Gastrocnemius medialis (tissue), 4 donors: ENCODE results near the gene CACUL1. TPM values are rescaled to one million over a fixed set of nuclear protein-coding genes. Genes with fewer than 3 reads are reported as not detected.

Experiments used
- ATAC-seq, 2 donors: fragments of 150-250 bp; one replicate each; pipeline ENCODE4 v1.9.1; 2016
- DNase-seq, 2 donors: peaks; one replicate each; pipeline ENCODE4 v3.0.0-alpha.2; 2019
- H3K27ac ChIP-seq, 4 donors: fragments of 200-600 bp; sonication (generic); 1 replicate in 1 of 4; 2 replicates in 3 of 4; pipeline ENCODE4 v1.5.1; 2016 to 2018; ENCODE audit warnings: mild to moderate bottlenecking in 2 of 4, moderate library complexity in 1 of 4
- H3K27me3 ChIP-seq, 3 donors: fragments of 200-600 bp; sonication (generic) in 2 of 3; 1 replicate in 1 of 3; 2 replicates in 2 of 3; pipeline versions ENCODE4 v1.5.1 to v1.6.0; 2016 to 2019; ENCODE audit warnings: mild to moderate bottlenecking in 1 of 3, moderate library complexity in 1 of 3
- H3K36me3 ChIP-seq, 2 donors: fragments of 200-600 bp; sonication (generic) in 1 of 2; one replicate each; pipeline ENCODE4 v1.5.1; 2017 to 2018
- H3K4me1 ChIP-seq, 2 donors: fragments of 200-600 bp; sonication (generic) in 1 of 2; one replicate each; pipeline ENCODE4 v1.5.1; 2016 to 2017; ENCODE audit warnings: mild to moderate bottlenecking in 2 of 2
- H3K4me3 ChIP-seq, 4 donors: fragments of 200-600 bp; sonication (generic) in 3 of 4; 1 replicate in 1 of 4; 2 replicates in 3 of 4; pipeline ENCODE4 v1.5.1; 2016 to 2019; ENCODE audit warnings: mild to moderate bottlenecking in 2 of 4
- H3K9me3 ChIP-seq, 3 donors: fragments of 200-600 bp; sonication (generic) in 2 of 3; 1 replicate in 1 of 3; 2 replicates in 2 of 3; pipeline ENCODE4 v1.5.1; 2016 to 2019
- POLR2A ChIP-seq, 2 donors: fragments of 450-650 bp; IDR thresholded peaks; one replicate each; pipeline ENCODE4 v1.6.1; 2017; ENCODE audit warnings: antibody characterized with exemption in 2 of 2, mild to moderate bottlenecking in 2 of 2, moderate library complexity in 2 of 2
- in situ Hi-C, 4 donors: fragments of 200-750 bp; cut with MboI; loops; one replicate each; pipeline versions ENCODE4 v1.15.0 to v1.8.0; 2017; ENCODE audit warnings: low sequenced_read_pairs in 4 of 4
- intact Hi-C: fragments of 100-400 bp; cut with DNase I; formaldehyde crosslinking; loops from one replicate; pipeline ENCODE4 v1.15.1; 2023; ENCODE audit warnings: low total_unique reads
- total RNA-seq, 4 donors: library from RNA; depleted of rRNA; stranded (reverse); fragments of >200 nt; gene quantifications; one replicate each; pipeline versions ENCODE4 v1.1.0 to v1.2.3, GENCODE V29; 2016
- TF ChIP-seq, protein P1 (sequence below), 5 experiments: fragments of 450-650 bp in 3 of 5; fragments of 200-600 bp in 2 of 5; sonication (generic) in 2 of 5; IDR thresholded peaks in 4 of 5; conservative IDR thresholded peaks in 1 of 5; 1 replicate in 4 of 5; 2 replicates in 1 of 5; pipeline ENCODE4 v1.5.1; 2016 to 2019; ENCODE audit warnings: antibody characterized with exemption in 5 of 5, mild to moderate bottlenecking in 3 of 5, moderate library complexity in 3 of 5

Gene CACUL1
- total RNA-seq, 4 donors from 2014 or later, result 28.5 to 59.5 (median 38.2) TPM

GRCh38 chr10:118729200-118729599, 25.6 kb downstream of the CACUL1 start:
- Histone ChIP-seq H3K4me1 (peaks cover 68 to 84% of the 10 kb centered on the region in 2 donors), H3K27me3 (no peaks in the 10 kb centered on the region), H3K9me3 (no peaks in the 10 kb centered on the region), H3K27ac (peak overlapping the region; percentile 11 to 54 (median 44)), H3K4me3 (no peak overlapping the region), H3K36me3 (no peaks in the 10 kb centered on the region)
- DNase-seq, result no peak
- ATAC-seq, result no peak
- TF ChIP-seq, protein P1, sequence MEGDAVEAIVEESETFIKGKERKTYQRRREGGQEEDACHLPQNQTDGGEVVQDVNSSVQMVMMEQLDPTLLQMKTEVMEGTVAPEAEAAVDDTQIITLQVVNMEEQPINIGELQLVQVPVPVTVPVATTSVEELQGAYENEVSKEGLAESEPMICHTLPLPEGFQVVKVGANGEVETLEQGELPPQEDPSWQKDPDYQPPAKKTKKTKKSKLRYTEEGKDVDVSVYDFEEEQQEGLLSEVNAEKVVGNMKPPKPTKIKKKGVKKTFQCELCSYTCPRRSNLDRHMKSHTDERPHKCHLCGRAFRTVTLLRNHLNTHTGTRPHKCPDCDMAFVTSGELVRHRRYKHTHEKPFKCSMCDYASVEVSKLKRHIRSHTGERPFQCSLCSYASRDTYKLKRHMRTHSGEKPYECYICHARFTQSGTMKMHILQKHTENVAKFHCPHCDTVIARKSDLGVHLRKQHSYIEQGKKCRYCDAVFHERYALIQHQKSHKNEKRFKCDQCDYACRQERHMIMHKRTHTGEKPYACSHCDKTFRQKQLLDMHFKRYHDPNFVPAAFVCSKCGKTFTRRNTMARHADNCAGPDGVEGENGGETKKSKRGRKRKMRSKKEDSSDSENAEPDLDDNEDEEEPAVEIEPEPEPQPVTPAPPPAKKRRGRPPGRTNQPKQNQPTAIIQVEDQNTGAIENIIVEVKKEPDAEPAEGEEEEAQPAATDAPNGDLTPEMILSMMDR (IDR thresholded peaks at IDR 0.05 in 4 of 5, conservative IDR thresholded peaks at IDR 0.05 in 1 of 5), result no peak
- TF ChIP-seq POLR2A (IDR thresholded peaks at IDR 0.05), result no peak
- in situ Hi-C loops (loop anchor here in 3 of 4 donors (5.0 to 10.0 kb wide), 2 partner anchors 162 to 164 kb away; no protein-coding TSS in a partner anchor), intact Hi-C loops (no loop called here)

DNA sequence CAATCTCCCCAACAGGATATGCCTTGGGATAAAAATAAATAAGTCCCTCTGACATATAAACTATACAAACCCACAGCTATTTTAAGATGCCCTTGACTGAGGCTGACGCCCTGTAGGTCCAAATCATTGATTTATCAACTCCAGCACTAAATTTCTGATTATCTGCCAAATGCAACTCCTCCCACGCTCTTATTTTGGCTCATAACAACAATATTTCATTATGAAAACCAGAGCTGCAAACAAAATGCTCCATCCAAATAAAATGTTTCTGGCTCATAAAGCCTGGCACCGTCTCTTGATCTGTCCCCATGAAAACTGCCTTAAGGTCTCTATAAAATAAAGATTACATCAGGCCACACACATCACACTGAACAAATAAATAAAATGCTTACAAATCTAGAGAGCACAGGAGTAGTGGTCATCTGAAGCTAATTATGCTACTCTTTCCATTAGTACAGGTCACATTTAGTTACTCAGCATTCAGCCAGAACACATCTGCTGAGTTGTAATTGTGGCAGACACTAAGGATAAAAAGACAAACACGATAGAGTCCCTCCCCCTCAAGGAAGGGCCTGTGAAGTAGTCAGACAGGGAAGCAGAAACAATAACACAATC, 28.8 kb downstream of the CACUL1 start:
- Histone ChIP-seq H3K4me3 (no peak overlapping the region), H3K36me3 (no peaks in the 10 kb centered on the region), H3K4me1 (peaks cover 44 to 58% of the 10 kb centered on the region in 2 donors), H3K9me3 (no peaks in the 10 kb centered on the region), H3K27ac (peak overlapping the region; percentile 8 to 62 (median 34)), H3K27me3 (no peaks in the 10 kb centered on the region)
- DNase-seq, result no peak
- no peak for ATAC-seq
- no peak for TF ChIP-seq POLR2A (IDR thresholded peaks at IDR 0.05)
- TF ChIP-seq, protein P1 (IDR thresholded peaks at IDR 0.05 in 4 of 5, conservative IDR thresholded peaks at IDR 0.05 in 1 of 5), result no peak
- in situ Hi-C loops, result loop anchor here in 3 of 4 donors (5.0 to 10.0 kb wide), 2 partner anchors 159 to 161 kb away; no protein-coding TSS in a partner anchor
- intact Hi-C loops, result no loop called here

DNA sequence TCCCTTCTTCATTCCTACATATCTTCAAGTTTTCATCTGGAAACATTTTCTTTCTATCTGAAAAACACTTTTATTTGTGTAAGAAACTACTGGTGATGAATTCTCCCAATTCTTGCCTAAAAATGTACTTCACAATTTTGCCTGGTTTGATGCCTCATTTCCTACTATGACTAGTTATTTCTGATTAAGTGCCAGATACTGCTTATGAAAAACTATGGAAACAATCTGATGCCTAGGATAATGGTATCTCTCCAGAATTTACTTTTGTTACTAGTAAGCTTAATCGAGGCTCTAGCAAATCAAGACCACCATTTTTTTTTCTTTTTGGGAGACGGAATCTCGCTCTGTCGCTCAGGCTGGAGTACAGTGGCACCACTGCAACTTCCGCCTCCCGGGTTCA, 31.3 kb downstream of the CACUL1 start:
- no peaks in the 10 kb centered on the region for H3K36me3 ChIP-seq
- in situ Hi-C loops, result loop anchor here in 2 of 4 donors (5.0 to 10.0 kb wide), 2 partner anchors 156 to 159 kb away; no protein-coding TSS in a partner anchor
- DNase-seq, result no peak
- H3K27me3 ChIP-seq, result no peaks in the 10 kb centered on the region
- peaks cover 34 to 49% of the 10 kb centered on the region in 2 donors for H3K4me1 ChIP-seq
- intact Hi-C loops, result no loop called here
- TF ChIP-seq POLR2A (IDR thresholded peaks at IDR 0.05), result no peak
- TF ChIP-seq, protein P1 (IDR thresholded peaks at IDR 0.05 in 4 of 5, conservative IDR thresholded peaks at IDR 0.05 in 1 of 5), result no peak
- no peak overlapping the region for H3K4me3 ChIP-seq
- no peak overlapping the region for H3K27ac ChIP-seq
- no peaks in the 10 kb centered on the region for H3K9me3 ChIP-seq
- no peak for ATAC-seq

DNA sequence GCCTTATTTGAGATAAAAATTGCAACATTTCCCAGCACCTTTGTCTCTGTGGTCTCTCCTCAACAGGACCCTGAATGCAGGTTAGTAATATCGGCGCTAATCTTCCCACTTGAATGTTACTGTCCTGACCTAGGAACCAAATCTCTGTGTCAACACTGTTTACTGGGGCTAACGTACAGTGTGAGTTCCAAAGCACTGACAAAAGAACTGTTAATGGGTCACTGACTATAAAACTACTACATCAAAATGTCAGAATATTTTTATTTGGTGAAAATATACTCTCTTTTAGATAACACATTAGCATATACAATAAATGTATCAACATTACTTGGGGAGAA, 33.3 kb downstream of the CACUL1 start:
- in situ Hi-C loops, result loop anchor here in 2 of 4 donors (5.0 to 10.0 kb wide), 2 partner anchors 154 to 157 kb away; no protein-coding TSS in a partner anchor
- no peak for TF ChIP-seq POLR2A (IDR thresholded peaks at IDR 0.05)
- DNase-seq, result no peak

GRCh38 chr10:118720685-118721538, 33.9 kb downstream of the CACUL1 start:
- TF ChIP-seq, protein P1 (IDR thresholded peaks at IDR 0.05 in 4 of 5, conservative IDR thresholded peaks at IDR 0.05 in 1 of 5), result peak; percentile 63 to 92 (median 76)
- no peak for TF ChIP-seq POLR2A (IDR thresholded peaks at IDR 0.05)
- Histone ChIP-seq H3K27me3 (no peaks in the 10 kb centered on the region), H3K4me3 (no peak overlapping the region), H3K4me1 (peaks cover 41 to 47% of the 10 kb centered on the region in 2 donors), H3K36me3 (no peaks in the 10 kb centered on the region), H3K9me3 (no peaks in the 10 kb centered on the region), H3K27ac (no peak overlapping the region)
- DNase-seq (no peak), ATAC-seq (no peak)
- intact Hi-C loops, result loop anchor here (1.0 kb wide), 1 partner anchor 153 kb away; no protein-coding TSS in a partner anchor
- in situ Hi-C loops, result loop anchor here in 2 of 4 donors (5.0 to 10.0 kb wide), 2 partner anchors 154 to 156 kb away; no protein-coding TSS in a partner anchor

More for the DNA sequence above, 33.3 kb downstream of the CACUL1 start:
- H3K4me3 ChIP-seq, result no peak overlapping the region
- H3K9me3 ChIP-seq, result no peaks in the 10 kb centered on the region
- no peaks in the 10 kb centered on the region for H3K27me3 ChIP-seq
- no peak for ATAC-seq
- H3K36me3 ChIP-seq, result no peaks in the 10 kb centered on the region
- H3K27ac ChIP-seq, result no peak overlapping the region
- intact Hi-C loops, result loop anchor here (1.0 kb wide), 1 partner anchor 153 kb away; no protein-coding TSS in a partner anchor
- peaks cover 47% of the 10 kb centered on the region in 2 donors for H3K4me1 ChIP-seq
